ENCODE results near the gene LPCAT1.

DNA sequence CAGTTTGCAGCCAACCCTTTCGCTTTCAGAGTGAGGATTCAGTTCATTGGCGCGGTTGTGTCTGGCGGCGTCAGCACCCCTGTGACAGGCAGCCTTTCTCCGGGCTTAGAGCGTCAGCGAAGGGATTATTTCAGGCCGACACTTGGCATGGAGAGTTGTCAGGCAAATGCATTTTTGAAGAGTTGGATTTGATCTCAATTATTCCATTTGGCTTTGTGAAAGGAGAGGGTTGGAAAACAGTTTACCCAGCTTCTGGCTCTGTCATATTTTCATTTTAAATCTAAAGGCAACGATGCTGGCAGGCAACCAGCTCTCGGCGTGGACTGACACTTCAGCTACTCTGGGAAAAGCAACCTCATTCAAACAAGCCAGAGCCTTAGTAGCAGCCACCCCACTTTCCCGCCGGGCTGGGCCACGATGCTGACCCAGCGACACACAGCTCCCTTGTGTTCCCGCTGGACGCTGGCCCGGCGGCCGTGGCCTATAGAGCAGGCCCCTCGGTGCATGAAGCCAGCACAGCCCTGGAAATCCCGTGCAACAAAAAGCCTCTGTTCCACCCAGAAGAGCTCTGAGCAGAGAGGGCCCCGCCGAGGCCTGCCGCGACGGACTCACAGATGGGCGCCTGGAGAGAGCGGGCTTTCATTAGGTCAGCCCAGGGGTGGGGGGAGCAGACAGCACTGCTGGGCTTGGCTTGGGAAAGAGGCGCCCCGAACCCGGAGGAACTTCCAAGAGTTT is 28.9 kb upstream of the LPCAT1 start:
- TF ChIP-seq, protein P1, sequence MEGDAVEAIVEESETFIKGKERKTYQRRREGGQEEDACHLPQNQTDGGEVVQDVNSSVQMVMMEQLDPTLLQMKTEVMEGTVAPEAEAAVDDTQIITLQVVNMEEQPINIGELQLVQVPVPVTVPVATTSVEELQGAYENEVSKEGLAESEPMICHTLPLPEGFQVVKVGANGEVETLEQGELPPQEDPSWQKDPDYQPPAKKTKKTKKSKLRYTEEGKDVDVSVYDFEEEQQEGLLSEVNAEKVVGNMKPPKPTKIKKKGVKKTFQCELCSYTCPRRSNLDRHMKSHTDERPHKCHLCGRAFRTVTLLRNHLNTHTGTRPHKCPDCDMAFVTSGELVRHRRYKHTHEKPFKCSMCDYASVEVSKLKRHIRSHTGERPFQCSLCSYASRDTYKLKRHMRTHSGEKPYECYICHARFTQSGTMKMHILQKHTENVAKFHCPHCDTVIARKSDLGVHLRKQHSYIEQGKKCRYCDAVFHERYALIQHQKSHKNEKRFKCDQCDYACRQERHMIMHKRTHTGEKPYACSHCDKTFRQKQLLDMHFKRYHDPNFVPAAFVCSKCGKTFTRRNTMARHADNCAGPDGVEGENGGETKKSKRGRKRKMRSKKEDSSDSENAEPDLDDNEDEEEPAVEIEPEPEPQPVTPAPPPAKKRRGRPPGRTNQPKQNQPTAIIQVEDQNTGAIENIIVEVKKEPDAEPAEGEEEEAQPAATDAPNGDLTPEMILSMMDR (IDR thresholded peaks at IDR 0.05) = no peak
- TF ChIP-seq POLR2A (IDR thresholded peaks at IDR 0.05) = no peak

Measured in Peyer's patch (tissue), 4 donors.